ENCODE data around the gene ABI3.

ABI3 gene

GRCh38 chr17:49198211-49198610 lies 12.3 kb upstream of the ABI3 start:
- DNase-seq, result no peak

GRCh38 chr17:49200423-49201083 lies 10.0 kb upstream of the ABI3 start:
- peak; percentile 95 for DNase-seq

GRCh38 chr17:49201481-49201927 lies 9.0 kb upstream of the ABI3 start:
- peak; percentile 95 for DNase-seq

GRCh38 chr17:49203796-49204195 lies 6.7 kb upstream of the ABI3 start:
- no peak for DNase-seq

- no peak for DNase-seq
Observed at GRCh38 chr17:49204516-49204915, 6.0 kb upstream of the ABI3 start.

- DNase-seq, result peak; percentile 85
Observed at GRCh38 chr17:49209061-49209571, 1.4 kb upstream of the ABI3 start.

- DNase-seq, result no peak
Observed at GRCh38 chr17:49213399-49213798, 2.9 kb downstream of the ABI3 start.

GRCh38 chr17:49213847-49214246 lies 3.3 kb downstream of the ABI3 start:
- DNase-seq, result no peak

- peak; percentile 38 for DNase-seq
Observed at GRCh38 chr17:49214676-49215360, 4.3 kb downstream of the ABI3 start.

GRCh38 chr17:49216482-49216881 lies 6.0 kb downstream of the ABI3 start:
- no peak for DNase-seq

- no peak for DNase-seq
Observed at GRCh38 chr17:49216953-49217650, 6.6 kb downstream of the ABI3 start.

- no peak for DNase-seq
Observed at GRCh38 chr17:49217651-49218413, 7.3 kb downstream of the ABI3 start.

GRCh38 chr17:49218941-49219913 lies 8.7 kb downstream of the ABI3 start:
- DNase-seq, result peak; percentile 63

GRCh38 chr17:49219987-49220386 lies 9.5 kb downstream of the ABI3 start:
- no peak for DNase-seq

- DNase-seq, result no peak
Observed at GRCh38 chr17:49223168-49223516, 12.6 kb downstream of the ABI3 start.

GRCh38 chr17:49223517-49224197 lies 13.2 kb downstream of the ABI3 start:
- peak; percentile 68 for DNase-seq

GRCh38 chr17:49224198-49224996 lies 13.9 kb downstream of the ABI3 start:
- peak; percentile 35 for DNase-seq

- DNase-seq, result no peak
Observed at GRCh38 chr17:49224997-49225337, 14.5 kb downstream of the ABI3 start.

- DNase-seq, result no peak
Observed at GRCh38 chr17:49225554-49226236, 15.2 kb downstream of the ABI3 start.

All from NCI-H82 (cell line).